A673 (cell line): Measurements from ENCODE around the gene CNOT1. TPM values are rescaled to one million over a fixed set of nuclear protein-coding genes. Genes with fewer than 3 reads are reported as not detected.

Source experiments
- BruUV-seq: library from RNA; stranded (reverse); fragments of 400-500 nt; replicated peaks from 2 replicates; lab custom pipeline; 2021; lab: Mats Ljungman, UMichigan
- CTCF ChIA-PET: fragments of 300-600 bp; sonication (Branson Sonifier 250); formaldehyde crosslinking; loops from one replicate; lab custom pipeline; 2022; ENCODE audit warnings: antibody characterized with exemption; lab: Charles Lee
- POLR2A ChIA-PET: fragments of 300-600 bp; sonication (Branson Sonifier 250); formaldehyde crosslinking; loops from one replicate; lab custom pipeline; 2022; ENCODE audit warnings: antibody characterized with exemption; ENCODE audit not compliant: low non-redundant PET; lab: Charles Lee
- DNase-seq: peaks from one replicate; pipeline ENCODE4 v3.0.0-alpha.2; 2015; ENCODE audit warnings: low spot score
- H3K27ac ChIP-seq: fragments of 200-600 bp; sonication (generic); 2 replicates; pipeline ENCODE4 v1.5.1; 2016; ENCODE audit warnings: mixed run types, low read depth, mild to moderate bottlenecking, mixed read lengths, antibody characterized with exemption, low read length; ENCODE audit not compliant: poor library complexity, severe bottlenecking
- H3K27me3 ChIP-seq: fragments of 200-600 bp; sonication (generic); replicated peaks from 2 replicates; pipeline ENCODE4 v1.6.1; 2017; ENCODE audit warnings: mixed run types, low read depth, mild to moderate bottlenecking, mixed read lengths, antibody characterized with exemption, low read length; ENCODE audit not compliant: insufficient read depth, poor library complexity
- H3K36me3 ChIP-seq: fragments of 200-600 bp; sonication (generic); 2 replicates; pipeline ENCODE4 v1.6.1; 2016; ENCODE audit warnings: mixed run types, mild to moderate bottlenecking, mixed read lengths, antibody characterized with exemption, low read length; ENCODE audit not compliant: insufficient read depth, poor library complexity, severe bottlenecking
- H3K4me1 ChIP-seq: fragments of 200-600 bp; sonication (generic); 2 replicates; pipeline ENCODE4 v1.6.1; 2017; ENCODE audit warnings: mixed run types, mild to moderate bottlenecking, mixed read lengths, antibody characterized with exemption, low read length; ENCODE audit not compliant: insufficient read depth, poor library complexity, severe bottlenecking
- H3K4me3 ChIP-seq: fragments of 200-600 bp; sonication (generic); 2 replicates; pipeline ENCODE4 v1.5.1; 2016; ENCODE audit warnings: low read depth, mixed run types, mild to moderate bottlenecking, mixed read lengths, low read length; ENCODE audit not compliant: poor library complexity, severe bottlenecking
- H3K9me3 ChIP-seq: fragments of 200-600 bp; sonication (generic); 2 replicates; pipeline ENCODE4 v1.6.1; 2016; ENCODE audit warnings: mixed run types, low read depth, mild to moderate bottlenecking, mixed read lengths, antibody characterized with exemption, low read length; ENCODE audit not compliant: poor library complexity, severe bottlenecking
- CTCF ChIP-seq: fragments of 300-800, 200-600 bp; sonication (generic); conservative IDR thresholded peaks from 2 replicates; pipeline ENCODE4 v1.5.1; 2017; ENCODE audit warnings: low read depth, mild to moderate bottlenecking, antibody characterized with exemption, low read length, moderate library complexity, mixed read lengths
- EZH2 ChIP-seq: fragments of 200-600 bp; sonication (generic); IDR thresholded peaks from 2 replicates; pipeline ENCODE4 v1.6.1; 2017; ENCODE audit warnings: borderline replicate concordance, low read depth, mild to moderate bottlenecking, mixed read lengths, antibody characterized with exemption, low read length; ENCODE audit not compliant: poor library complexity, severe bottlenecking
- intact Hi-C: fragments of 100-400 bp; cut with micrococcal nuclease; formaldehyde crosslinking; loops from one replicate; pipeline ENCODE4 v1.10.0; 2022; ENCODE audit not compliant: unreplicated experiment
- total RNA-seq: library from RNA; stranded (reverse); gene quantifications from 2 replicates; pipeline ENCODE4 v1.2.3, GENCODE V29; 2021

Gene CNOT1
- total RNA-seq, 1 experiment from 2014 or later = 255 TPM

- peaks cover 2% of the 10 kb centered on the region for H3K27me3 ChIP-seq
These were observed 155.3 kb downstream of the CNOT1 start for GRCh38 chr16:58474296-58474695.

GRCh38 chr16:58472827-58473226 lies 156.8 kb downstream of the CNOT1 start:
- BruUV-seq = no TSS peak
- no peak for DNase-seq
- no peak overlapping the region for H3K27ac ChIP-seq
- no peaks in the 10 kb centered on the region for H3K4me1 ChIP-seq
- no peaks in the 10 kb centered on the region for H3K36me3 ChIP-seq
- intact Hi-C loops = no loop called here
- ChIA-PET POLR2A (no interaction called here), CTCF (no interaction called here)
- H3K4me3 ChIP-seq = no peak overlapping the region
- H3K9me3 ChIP-seq = no peaks in the 10 kb centered on the region
- H3K27me3 ChIP-seq = no peaks in the 10 kb centered on the region
- TF ChIP-seq CTCF = no peak
- TF ChIP-seq EZH2 = no peak

More at GRCh38 chr16:58474296-58474695, 155.3 kb downstream of the CNOT1 start:
- Histone ChIP-seq H3K9me3 (no peaks in the 10 kb centered on the region), H3K27ac (no peak overlapping the region), H3K4me3 (no peak overlapping the region), H3K4me1 (no peaks in the 10 kb centered on the region), H3K36me3 (no peaks in the 10 kb centered on the region)
- ChIA-PET POLR2A (no interaction called here), CTCF (no interaction called here)
- intact Hi-C loops = no loop called here
- BruUV-seq = no TSS peak
- no peak for TF ChIP-seq EZH2
- TF ChIP-seq CTCF = no peak
- DNase-seq = no peak

GRCh38 chr16:58472266-58472665 lies 157.4 kb downstream of the CNOT1 start:
- POLR2A ChIA-PET = no interaction called here

GRCh38 chr16:58471209-58471975 lies 158.2 kb downstream of the CNOT1 start:
- H3K36me3 ChIP-seq = no peaks in the 10 kb centered on the region
- ChIA-PET POLR2A (no interaction called here), CTCF (interaction anchor here (0.6 to 0.7 kb wide), 2 partner anchors 24 to 213 kb away, joined by 3 to 4 read pairs; partner anchors contain the start of gene SLC38A7)
- TF ChIP-seq EZH2 = no peak
- no peak for TF ChIP-seq CTCF
- DNase-seq = no peak
- peaks cover 4% of the 10 kb centered on the region for H3K27me3 ChIP-seq
- H3K9me3 ChIP-seq = no peaks in the 10 kb centered on the region
- no peak overlapping the region for H3K4me3 ChIP-seq
- no peaks in the 10 kb centered on the region for H3K4me1 ChIP-seq
- intact Hi-C loops = no loop called here
- H3K27ac ChIP-seq = no peak overlapping the region
- BruUV-seq = no TSS peak

More at GRCh38 chr16:58472266-58472665, 157.4 kb downstream of the CNOT1 start:
- BruUV-seq = no TSS peak
- CTCF ChIA-PET = no interaction called here
- no peak for DNase-seq
- intact Hi-C loops = no loop called here
- Histone ChIP-seq H3K36me3 (no peaks in the 10 kb centered on the region), H3K9me3 (no peaks in the 10 kb centered on the region), H3K27ac (no peak overlapping the region), H3K4me1 (no peaks in the 10 kb centered on the region), H3K4me3 (no peak overlapping the region), H3K27me3 (no peaks in the 10 kb centered on the region)
- no peak for TF ChIP-seq EZH2
